ENCODE results near the gene RP9.

DNA sequence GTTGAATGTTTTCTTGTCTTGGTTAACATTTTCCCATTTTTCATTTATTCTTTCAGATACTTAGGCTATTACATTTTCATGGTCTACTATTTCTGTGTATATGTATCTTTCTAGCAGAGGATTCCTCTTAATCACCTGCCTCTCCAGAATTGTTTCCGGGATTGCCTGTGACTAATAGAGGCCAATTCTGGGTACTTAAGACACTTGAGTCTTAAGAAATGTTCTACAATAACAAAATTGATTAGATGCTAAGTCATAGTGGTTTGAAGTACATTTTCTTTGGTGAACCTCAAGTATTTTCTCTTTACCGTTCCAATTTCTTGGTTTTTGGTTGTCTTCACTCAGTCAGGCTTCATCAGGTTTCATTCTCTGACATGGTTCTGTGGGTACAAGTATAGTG is 46.6 kb upstream of the RP9 start:
- TF ChIP-seq CBX8 (IDR thresholded peaks at IDR 0.05) (no peak), POLR2A (IDR thresholded peaks at IDR 0.05; ENCODE audit: low read length) (no peak), EP300 (IDR thresholded peaks at IDR 0.05) (no peak), POLR2AphosphoS2 (conservative IDR thresholded peaks at IDR 0.05; ENCODE audit: low read length) (no peak)
- TF ChIP-seq, protein P1, sequence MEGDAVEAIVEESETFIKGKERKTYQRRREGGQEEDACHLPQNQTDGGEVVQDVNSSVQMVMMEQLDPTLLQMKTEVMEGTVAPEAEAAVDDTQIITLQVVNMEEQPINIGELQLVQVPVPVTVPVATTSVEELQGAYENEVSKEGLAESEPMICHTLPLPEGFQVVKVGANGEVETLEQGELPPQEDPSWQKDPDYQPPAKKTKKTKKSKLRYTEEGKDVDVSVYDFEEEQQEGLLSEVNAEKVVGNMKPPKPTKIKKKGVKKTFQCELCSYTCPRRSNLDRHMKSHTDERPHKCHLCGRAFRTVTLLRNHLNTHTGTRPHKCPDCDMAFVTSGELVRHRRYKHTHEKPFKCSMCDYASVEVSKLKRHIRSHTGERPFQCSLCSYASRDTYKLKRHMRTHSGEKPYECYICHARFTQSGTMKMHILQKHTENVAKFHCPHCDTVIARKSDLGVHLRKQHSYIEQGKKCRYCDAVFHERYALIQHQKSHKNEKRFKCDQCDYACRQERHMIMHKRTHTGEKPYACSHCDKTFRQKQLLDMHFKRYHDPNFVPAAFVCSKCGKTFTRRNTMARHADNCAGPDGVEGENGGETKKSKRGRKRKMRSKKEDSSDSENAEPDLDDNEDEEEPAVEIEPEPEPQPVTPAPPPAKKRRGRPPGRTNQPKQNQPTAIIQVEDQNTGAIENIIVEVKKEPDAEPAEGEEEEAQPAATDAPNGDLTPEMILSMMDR (IDR thresholded peaks at IDR 0.05): no peak

All from A549 (cell line).